NCI-H526 (cell line): ENCODE data around the gene RSPH6A.
"Not testable (repeated sequence)": the region's sequence is repeated elsewhere in the genome, so short reads cannot be mapped to it uniquely, and the experiment has no call there.

ENCODE experiments used
- DNase-seq, 2 experiments: peaks; one replicate each; lab custom pipeline; 2025; lab: John Stamatoyannopoulos, UW

RSPH6A gene

DNA sequence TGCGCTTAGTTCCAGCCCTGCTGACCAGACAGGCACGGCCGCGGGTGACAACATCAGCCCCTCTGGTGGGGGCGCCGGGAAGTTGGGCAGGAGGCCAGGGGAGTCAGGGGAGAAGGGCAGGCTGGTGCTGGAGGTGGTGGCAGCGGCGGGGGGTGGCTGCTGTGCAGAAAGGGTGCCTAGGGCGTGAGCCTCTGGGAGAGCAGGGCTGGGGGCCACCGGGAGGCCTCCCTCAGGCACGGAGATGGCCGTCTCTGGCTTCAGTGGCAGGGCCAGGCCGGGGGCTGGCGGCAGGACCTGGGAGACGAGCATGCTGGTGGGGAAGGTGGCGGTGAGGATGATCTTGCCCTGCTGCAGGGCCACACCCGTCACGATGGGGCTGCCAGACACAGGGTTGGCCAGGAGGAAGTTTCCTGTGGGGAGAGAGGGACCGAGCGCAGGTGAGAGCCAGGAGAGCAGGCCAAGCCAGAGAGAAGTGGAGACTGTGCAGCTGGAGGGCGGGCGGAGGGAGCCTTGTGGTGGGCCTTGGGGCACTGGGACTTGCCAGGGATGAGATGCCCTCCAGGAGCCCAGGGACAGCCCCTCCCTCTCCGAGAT lies 49.3 kb downstream of the RSPH6A start:
- DNase-seq, result no peak

DNA sequence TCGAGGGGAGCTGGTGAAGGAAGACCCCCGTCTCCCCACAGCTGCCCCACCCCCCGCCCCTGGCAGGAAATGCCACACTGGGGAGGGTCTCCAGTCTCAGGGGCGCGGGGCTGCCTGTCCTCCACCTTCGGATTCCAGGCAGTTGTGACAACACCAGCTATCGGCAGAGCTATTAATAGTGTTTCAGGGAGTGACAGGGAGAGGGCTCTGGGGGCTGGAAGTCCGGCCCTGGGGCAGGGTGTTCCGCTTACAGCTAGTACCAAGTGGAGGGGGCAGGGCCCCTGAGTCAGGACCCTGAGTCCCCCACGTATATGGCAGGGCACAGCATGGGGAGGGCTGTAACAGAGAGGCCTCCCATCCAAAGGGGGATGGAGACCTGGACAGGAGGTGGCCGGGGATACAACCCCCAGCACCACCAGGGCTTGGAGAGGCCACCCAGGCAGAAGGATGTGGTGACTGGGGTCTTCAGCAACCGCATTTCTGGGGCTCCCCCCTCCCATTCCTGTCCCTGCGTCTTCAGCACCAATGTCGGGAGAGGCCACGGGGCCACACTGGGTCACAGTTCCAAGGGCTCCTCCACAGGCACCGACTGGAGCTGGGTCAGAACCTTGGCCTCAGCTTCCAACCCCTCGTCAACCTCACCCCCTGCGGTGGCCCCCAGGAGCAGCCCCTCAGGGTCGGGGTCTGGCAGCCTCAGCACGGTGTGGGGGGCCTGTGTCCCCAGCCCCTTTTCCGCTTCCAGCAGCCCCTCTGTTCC lies 50.0 kb downstream of the RSPH6A start:
- DNase-seq, result no peak

DNA sequence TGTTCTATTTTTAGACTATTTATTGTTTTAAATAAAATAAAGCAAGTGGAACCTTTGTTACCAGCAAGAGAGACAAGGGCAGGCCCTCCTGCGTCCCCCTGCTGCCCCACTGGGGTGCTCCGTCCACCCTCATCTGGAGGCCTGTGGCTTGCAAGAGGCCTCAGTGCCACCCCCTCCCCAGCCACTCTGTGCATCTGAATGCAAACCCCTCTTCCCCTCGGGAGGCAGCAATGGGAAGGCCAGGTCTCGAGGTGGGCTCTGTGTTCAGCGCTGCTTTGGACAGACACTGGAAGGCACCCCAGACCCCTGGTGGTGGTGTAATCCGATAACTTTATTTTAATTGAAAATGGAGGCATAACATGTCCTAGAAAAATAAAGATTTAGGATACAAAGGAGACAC lies 50.6 kb downstream of the RSPH6A start:
- DNase-seq, result no peak

DNA sequence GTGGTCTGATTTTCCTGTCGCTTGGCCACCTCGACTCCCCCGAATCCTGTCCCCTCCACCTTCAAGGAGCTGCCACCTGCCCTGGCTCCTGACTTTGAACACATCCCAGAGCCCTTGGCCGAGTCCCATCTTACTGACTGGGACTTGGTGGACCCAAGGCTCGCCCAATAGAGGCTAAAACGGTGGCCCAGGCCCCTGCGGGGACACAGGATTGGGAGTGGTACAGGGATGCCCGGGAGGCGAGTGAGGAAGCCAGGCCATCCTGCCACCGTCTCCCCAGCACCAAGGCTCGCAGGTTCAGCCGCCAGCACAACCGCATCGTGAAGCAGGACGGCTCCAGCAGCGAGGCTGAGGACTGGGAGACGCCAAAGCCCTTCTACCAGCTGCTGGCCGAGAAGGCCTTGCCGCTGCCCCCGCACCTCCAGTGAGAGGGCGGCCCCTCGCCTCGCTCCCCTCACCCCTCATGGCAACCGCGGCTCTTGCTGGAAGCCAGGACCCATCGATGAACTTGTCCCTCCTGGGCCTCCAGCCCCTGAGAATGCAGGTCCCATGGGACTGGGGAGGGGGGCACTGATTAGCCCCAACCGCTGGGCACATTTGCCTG lies 51.3 kb downstream of the RSPH6A start:
- peak in 1 of 2 experiments; percentile 42 for DNase-seq

DNA sequence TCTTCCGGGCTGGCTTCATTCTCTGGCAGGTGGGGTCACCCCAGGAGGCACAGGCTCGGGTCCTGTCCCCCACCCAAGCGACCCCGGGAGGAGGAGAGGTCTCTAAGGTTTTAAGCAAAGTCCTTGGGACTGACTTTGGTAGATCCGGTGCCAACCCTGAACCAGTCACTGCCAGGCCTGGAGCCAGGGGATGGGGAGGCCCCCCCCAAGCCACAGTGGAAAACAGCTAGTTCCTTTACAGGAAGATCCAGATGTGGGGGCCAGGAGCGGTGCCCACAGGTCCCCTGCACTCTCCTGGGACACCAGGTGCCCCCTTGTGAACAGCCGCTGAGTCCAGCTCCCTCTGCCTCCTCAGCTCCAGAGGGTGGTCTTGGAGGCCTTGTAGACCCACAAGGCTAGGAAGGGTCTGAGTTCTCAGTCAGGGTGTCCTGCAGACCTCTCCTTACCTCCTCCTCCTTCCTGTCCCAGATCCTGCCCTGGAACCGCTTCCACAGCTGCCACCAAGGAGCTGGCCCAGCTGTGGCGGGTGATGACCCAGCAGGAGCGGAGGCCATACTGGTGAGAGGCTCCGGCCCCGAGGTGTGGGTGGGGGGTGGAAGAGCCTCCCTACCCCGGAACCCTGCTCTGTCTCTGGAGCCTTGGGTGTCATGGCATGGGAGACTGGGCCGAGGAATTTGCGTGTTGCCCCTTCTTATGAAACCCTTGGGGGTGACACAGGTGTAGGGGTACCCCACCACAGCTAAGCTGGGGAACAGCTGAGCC lies 52.1 kb downstream of the RSPH6A start:
- DNase-seq, result no peak

DNA sequence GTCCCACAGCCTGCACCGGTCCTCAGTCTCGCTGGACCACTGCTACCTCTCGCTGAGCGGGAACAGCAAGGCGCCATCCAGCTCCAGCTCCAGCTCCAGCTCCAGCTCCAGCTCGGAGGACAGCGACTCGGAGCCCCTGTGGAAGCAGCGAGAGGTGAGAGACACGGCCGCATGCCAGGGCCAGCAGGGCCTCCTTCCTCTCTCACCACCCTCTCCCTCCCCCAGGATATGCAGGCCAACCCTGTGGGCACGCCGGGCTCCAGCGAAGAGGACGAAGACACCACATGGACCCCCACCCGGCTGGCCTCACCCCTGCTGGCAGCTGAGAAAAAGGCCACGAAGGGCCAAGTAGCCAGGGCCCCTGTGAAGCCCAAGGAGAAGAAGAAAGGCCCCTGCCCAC lies 53.4 kb downstream of the RSPH6A start:
- DNase-seq, result no peak

DNA sequence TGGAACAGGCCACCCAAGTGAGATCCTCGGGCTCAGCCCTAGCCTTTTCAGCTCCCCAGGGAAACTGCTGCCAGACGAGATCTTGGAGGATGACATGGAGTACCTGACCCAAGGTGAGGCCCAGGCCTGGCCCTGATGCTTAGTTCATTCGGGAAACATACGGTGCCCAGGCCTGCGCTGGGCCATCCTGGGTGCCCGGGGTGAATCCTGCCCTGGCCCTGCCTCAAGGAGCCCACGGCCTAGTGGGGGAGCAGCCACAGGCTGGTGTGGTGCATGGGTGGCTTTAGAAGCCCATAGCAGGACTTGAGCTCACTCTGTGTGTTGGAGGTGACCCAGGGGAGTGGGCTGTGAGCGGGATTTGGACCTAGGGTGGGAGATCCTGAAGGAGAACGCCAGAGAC lies 56.2 kb downstream of the RSPH6A start:
- DNase-seq, result no peak

DNA sequence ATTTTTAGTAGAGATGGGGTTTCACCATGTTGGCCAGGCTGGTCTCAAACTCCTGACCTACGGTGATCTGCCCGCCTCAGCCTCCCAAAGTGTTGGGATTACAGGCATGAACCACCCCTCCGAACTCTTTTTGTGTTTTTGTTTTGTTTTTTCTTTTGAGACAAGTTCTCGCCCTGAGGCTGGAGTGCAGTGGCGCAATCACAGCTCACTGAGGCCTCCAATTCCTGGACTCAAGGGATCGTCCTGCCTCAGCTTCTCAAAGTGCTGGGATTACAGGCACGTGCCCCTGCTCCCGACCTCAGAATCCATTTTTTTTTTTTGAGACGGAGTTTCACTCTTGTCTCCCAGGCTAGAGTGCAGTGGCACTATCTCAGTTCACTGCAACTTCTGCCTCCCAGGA lies 57.4 kb downstream of the RSPH6A start:
- no peak for DNase-seq

DNA sequence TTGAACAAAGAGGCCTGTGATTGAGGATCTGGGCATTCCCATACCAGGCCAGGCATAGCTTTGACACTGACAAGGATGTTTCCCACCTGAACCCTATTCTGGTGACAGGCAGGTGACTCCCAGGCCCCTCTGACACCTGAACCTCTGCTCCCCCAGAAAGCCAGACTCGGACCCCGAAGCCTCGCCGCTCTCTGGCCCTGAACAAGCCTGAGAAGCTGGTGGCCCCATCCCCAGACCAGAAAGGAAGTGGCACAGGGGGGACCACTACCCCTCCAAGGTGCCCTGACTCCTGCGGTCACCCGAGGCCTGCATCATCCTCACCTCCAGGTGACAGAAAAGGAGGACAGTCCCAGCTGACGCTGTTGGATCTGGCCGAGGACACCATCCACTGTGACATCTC lies 60.8 kb downstream of the RSPH6A start:
- DNase-seq, result no peak

DNA sequence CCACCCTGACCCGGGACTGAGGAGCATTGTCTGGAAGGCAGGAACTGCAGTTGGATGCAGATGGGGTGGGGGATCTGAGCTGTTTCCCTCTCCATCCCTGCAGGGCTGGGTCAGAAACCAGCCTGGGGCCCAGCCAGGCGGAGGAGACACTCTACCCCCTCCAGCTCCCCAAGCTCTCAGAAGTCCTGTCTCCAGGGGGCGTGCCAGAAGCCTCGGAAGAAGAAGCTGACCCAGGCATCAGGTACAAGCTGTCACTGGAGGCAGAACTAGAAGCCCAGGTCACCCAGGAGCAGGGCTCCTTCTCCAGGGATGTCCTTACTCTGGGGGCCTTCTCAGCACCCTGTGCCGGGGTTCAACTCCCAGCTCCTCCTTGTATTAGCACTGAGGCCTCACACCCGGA lies 61.6 kb downstream of the RSPH6A start:
- no peak for DNase-seq

DNA sequence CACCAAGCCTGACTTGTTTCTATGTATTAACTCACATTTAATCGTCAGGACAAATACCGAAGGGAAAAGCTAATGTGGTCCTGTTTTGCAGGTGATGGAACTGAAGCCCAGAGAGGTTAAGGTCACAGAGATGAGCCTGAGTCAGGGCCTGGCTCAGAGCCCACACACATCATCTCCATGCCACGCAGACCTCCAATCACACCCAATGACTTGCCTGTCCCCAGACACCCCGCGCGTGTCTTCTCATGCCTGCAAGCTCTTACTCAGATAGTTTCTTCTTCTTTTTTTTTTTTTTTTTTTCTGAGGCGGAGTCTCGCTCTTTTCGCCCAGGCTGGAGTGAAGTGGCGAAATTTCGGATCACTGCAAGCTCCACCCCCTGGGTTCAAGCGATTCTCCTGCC lies 62.5 kb downstream of the RSPH6A start:
- no peak for DNase-seq

DNA sequence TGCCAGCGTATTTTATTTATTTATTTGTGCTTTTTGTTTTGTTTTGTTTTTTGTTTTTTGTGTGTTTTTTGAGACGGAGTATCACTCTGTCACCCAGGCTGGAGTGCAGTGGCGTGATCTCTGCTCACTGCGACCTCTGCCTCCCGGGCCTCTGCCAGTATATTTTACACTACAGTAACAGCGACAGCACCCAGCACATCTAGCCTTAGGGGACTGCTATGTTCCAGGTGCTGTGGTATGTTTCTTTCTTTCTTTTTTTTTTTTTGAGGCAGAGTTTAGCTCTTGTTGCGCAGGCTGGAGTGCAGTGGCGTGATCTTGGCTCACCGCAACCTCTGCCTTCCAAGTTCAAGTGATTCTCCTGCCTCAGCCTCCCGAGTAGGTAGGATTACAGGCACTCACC lies 63.6 kb downstream of the RSPH6A start:
- DNase-seq, result not testable (repeated sequence)

DNA sequence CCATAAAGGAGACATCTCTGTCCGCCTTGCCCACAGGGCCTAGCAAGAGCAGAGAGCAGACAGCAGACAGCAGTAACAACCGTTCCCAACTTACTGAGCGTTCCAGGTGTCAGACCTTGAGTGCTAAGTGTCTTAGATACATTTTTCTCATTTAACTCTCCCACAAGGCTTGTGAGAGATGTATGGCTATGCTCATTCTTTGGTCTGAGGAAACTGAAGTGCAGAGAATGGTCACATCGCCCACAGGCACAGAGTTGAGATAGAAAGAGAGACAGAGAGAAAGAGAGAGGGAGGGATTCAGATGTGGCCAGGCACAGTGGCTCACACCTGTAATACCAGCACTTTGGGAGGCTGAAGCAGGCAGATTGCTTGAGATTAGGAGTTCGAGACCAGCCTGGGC lies 67.6 kb downstream of the RSPH6A start:
- DNase-seq, result no peak

DNA sequence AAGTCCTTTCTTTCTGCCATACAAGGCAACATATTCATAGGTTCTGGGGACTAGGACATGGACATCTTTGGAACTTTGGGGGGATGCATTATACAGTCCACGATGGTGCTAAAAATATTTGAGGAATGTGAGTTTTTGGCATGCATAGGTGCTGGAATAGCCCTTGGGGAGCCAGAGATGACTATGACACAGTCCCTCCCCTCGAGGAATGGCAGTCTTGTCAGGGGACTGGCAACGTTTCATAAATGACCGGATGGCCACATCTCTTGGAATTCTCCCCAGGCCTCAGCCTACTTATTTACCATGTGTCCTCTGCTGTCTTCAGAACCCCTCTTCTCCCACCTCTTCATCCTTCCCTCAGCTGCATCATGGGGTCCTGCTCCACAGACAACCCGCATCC lies 68.2 kb downstream of the RSPH6A start:
- DNase-seq, result no peak
